Adrenal gland (tissue), 12 donors: ENCODE data around the gene ADARB2. TPM values are rescaled to one million over a fixed set of nuclear protein-coding genes. Genes with fewer than 3 reads are reported as not detected.

ENCODE experiments used
- DNase-seq, 7 donors: peaks; one replicate each; pipeline ENCODE4 v3.0.0-alpha.2; 2019 to 2020
- H3K27ac ChIP-seq, 5 donors: fragments of 200-600 bp; sonication (generic) in 4 of 5; 1 replicate in 3 of 5; 2 replicates in 2 of 5; pipeline versions ENCODE4 v1.5.1 to v1.8.0; 2016 to 2020; ENCODE audit warnings: mild to moderate bottlenecking in 1 of 5
- H3K27me3 ChIP-seq: fragments of 200-600 bp; 2 replicates; pipeline ENCODE4 v1.8.0; 2021
- H3K36me3 ChIP-seq, 2 donors: fragments of 200-600 bp; replicated peaks in 1 of 2; 1 replicate in 1 of 2; 2 replicates in 1 of 2; pipeline versions ENCODE4 v1.5.1 to v1.8.0; 2018 to 2022
- H3K4me1 ChIP-seq, 2 donors: fragments of 200-600 bp; replicated peaks in 1 of 2; 1 replicate in 1 of 2; 2 replicates in 1 of 2; pipeline versions ENCODE4 v1.5.1 to v1.8.0; 2018 to 2021
- H3K4me3 ChIP-seq, 4 donors: fragments of 200-600 bp; sonication (generic) in 3 of 4; one replicate each; pipeline ENCODE4 v1.5.1; 2016 to 2018
- H3K9me3 ChIP-seq, 3 donors: fragments of 200-600 bp; sonication (generic) in 1 of 3; replicated peaks in 1 of 3; 1 replicate in 2 of 3; 2 replicates in 1 of 3; pipeline versions ENCODE4 v1.5.1 to v1.8.0; 2016 to 2021
- POLR2A ChIP-seq, 2 donors: fragments of 450-650 bp; IDR thresholded peaks; one replicate each; pipeline ENCODE4 v1.6.1; 2017; ENCODE audit warnings: antibody characterized with exemption in 2 of 2, mild to moderate bottlenecking in 2 of 2, moderate library complexity in 1 of 2
- WGBS, 4 donors: extraction: QIAGEN DNeasy Blood & Tissue Kit in 2 of 4; methylation state at CpG; one replicate each; pipeline versions ENCODE4 v1.1.5 to v1.1.7; 2013 to 2017; 5-methylcytosine and 5-hydroxymethylcytosine counted together
- intact Hi-C, 2 donors: fragments of 100-400 bp; cut with DNase I; formaldehyde crosslinking; loops; one replicate each; pipeline versions ENCODE4 v1.14.1 to v1.15.0; 2022 to 2023
- polyA plus RNA-seq, 3 donors: library from polyadenylated mRNA; stranded (reverse); fragments of 200-250 nt in 2 of 3; fragments of 350-450 nt in 1 of 3; fragmentation: Illumina TruSeq in 1 of 3; extraction: RNeasy Lipid Tissue Mini Kit (QIAGEN cat#74804) in 1 of 3; gene quantifications; one replicate each; pipeline ENCODE4 v1.2.3, GENCODE V29; 2013 to 2014
- total RNA-seq, 9 donors: library from RNA; depleted of rRNA in 4 of 9; stranded (reverse); fragments of >200 nt in 4 of 9; fragments of 120-200 nt in 1 of 9; fragmentation: NEBNext Ultra II Directional in 1 of 9; extraction: Animal tissue kit (Norgen Biotek cat#: 25700) in 1 of 9; gene quantifications; one replicate each; pipeline versions ENCODE4 v1.1.0 to v1.2.4, GENCODE V29; 2013 to 2023
- TF ChIP-seq, protein P1 (sequence below), 6 experiments: fragments of 450-650 bp in 4 of 6; fragments of 200-600 bp in 2 of 6; sonication (generic) in 1 of 6; IDR thresholded peaks; 1 replicate in 5 of 6; 2 replicates in 1 of 6; pipeline versions ENCODE4 v1.5.1 to v1.8.0; 2016 to 2021; ENCODE audit warnings: antibody characterized with exemption in 6 of 6, mild to moderate bottlenecking in 2 of 6, moderate library complexity in 1 of 6
- donor health status: healthy with polysubstance abuse.
- donor health status: Bipolar disorder and iron deficiency.
- donor health status: DM: yes; HTN: yes; CAD: no.
- donor health status: DM: no; HTN: no; CAD: no.
- donor health status: DM: no; HTN: no; CAD: no.
- donor health status: DM: yes; HTN: yes; CAD: no.

Gene ADARB2
- total and polyA plus RNA-seq, 12 donors: 0.14 to 3.1 (median 0.91) TPM

DNA sequence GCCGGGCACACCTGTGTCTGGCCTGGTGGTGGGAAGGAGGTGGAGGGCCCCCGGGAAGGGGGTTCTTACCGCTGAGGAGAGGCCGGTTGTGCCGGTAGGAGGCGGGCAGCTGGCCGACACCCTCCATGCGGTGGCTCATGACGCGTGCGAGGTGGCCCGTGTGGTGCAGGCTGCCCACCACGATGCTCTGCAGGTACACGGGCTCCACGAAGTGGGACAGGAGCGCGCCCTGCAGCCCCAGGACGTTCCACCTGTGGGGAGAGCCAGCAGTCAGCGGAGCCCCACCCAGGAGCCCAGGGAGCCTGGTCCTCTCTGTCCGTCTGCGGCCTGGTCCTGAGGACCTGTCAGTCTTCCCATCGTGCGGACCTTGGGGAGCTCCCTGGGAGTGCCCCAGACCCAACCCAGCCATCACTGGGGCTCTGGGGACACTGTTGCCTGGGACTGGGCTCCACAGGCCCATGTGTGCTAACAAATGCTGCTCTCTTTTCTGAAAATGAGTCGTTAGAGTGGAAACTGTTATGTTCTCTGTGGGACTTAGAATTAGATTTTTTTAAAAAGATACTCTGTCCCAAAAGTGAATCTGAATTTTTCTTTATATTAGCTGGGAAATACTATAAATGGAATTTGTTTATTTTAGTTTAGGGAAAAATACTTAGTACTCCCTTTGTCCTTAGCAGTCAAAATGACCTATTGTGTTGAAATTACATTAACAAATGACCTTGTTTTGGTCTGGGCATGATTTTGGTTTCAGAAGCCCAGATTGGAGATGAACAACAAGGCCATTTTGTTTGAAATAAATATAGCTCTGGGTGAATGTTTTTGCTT, 537.2 kb downstream of the ADARB2 start:
- H3K27me3 ChIP-seq: no peaks in the 10 kb centered on the region
- no peak overlapping the region for H3K27ac ChIP-seq
- TF ChIP-seq, protein P1, sequence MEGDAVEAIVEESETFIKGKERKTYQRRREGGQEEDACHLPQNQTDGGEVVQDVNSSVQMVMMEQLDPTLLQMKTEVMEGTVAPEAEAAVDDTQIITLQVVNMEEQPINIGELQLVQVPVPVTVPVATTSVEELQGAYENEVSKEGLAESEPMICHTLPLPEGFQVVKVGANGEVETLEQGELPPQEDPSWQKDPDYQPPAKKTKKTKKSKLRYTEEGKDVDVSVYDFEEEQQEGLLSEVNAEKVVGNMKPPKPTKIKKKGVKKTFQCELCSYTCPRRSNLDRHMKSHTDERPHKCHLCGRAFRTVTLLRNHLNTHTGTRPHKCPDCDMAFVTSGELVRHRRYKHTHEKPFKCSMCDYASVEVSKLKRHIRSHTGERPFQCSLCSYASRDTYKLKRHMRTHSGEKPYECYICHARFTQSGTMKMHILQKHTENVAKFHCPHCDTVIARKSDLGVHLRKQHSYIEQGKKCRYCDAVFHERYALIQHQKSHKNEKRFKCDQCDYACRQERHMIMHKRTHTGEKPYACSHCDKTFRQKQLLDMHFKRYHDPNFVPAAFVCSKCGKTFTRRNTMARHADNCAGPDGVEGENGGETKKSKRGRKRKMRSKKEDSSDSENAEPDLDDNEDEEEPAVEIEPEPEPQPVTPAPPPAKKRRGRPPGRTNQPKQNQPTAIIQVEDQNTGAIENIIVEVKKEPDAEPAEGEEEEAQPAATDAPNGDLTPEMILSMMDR (IDR thresholded peaks at IDR 0.05): no peak
- no peak for TF ChIP-seq POLR2A (IDR thresholded peaks at IDR 0.05)
- WGBS, 4 donors: 78 to 94% (median 91%) methylated on average over 2 to 24 of the region's 24 CpGs
- intact Hi-C loops: no loop called here
- no peaks in the 10 kb centered on the region for H3K4me1 ChIP-seq
- H3K4me3 ChIP-seq: no peak overlapping the region
- no peaks in the 10 kb centered on the region for H3K36me3 ChIP-seq
- no peaks in the 10 kb centered on the region for H3K9me3 ChIP-seq
- peak in 1 of 7 donors; percentile 31 for DNase-seq

DNA sequence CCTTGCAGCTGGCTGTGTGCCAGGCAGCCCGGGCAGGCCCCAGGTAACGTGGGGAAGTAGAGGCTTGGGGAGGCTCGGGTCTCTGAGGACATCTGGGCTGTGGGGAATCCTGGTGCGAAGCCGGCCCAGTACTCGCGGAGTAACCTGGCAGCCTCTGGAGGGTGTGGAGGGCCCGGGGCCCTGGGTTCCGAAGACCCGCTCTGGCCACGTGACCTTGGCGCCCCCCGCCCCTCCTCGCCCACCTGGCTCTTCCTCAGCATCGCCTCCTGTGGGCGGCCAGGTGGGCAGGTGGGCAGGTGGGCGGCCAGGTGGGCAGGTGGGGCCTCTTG, 538.0 kb downstream of the ADARB2 start:
- no peak overlapping the region for H3K27ac ChIP-seq

DNA sequence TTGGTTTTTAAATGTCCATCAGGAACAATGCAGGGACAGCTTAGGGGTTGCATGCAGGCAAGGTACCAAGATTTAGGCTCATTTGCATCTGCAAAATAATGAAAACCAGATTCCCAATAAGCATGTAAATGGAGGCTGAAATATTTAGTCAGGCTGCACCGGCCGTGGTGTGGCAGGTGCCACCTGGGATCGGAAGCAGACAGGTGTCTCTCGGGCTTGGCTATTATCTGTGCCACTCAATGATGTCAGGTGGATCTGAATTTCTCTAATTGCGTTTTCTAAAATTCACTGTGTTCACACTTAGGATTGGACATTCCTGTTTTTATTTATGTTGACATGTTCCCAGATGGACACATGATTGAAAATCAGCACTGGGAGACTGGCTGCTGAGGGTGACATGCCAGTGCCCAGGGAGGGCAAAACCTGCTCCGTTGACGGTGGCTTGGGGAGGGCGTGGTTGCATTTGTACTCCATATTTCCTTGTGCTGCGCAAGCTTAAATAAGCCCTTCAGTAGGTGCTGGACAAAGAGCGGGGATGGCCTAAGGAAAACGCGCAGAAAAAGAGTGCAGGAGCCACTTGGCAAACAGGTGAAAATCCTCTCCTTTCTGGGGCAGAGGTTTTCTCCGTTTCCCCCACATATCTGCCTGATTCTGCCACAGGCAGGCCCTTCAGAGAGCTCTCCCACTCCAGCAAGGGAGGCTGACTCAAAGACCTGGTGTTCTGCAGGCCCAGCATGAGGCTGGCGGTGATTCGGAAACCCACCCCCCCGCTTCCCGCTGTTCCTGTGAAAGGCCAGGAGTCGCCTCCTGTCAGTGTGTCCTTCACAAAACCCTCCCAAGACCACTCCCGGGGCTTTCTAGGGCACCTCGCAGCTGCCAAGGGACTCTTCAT, 538.6 kb downstream of the ADARB2 start:
- no peak overlapping the region for H3K27ac ChIP-seq
- WGBS, 4 donors: 66 to 84% (median 75%) methylated on average over 17 to 20 of the region's 20 CpGs
- DNase-seq: peak in 1 of 7 donors; percentile 21

More for the DNA sequence above, 538.0 kb downstream of the ADARB2 start:
- Histone ChIP-seq H3K36me3 (no peaks in the 10 kb centered on the region), H3K4me1 (no peaks in the 10 kb centered on the region), H3K9me3 (no peaks in the 10 kb centered on the region), H3K4me3 (no peak overlapping the region), H3K27me3 (no peaks in the 10 kb centered on the region)
- intact Hi-C loops: no loop called here
- no peak for TF ChIP-seq POLR2A (IDR thresholded peaks at IDR 0.05)
- TF ChIP-seq, protein P1 (IDR thresholded peaks at IDR 0.05): no peak
- WGBS, 4 donors: 20 to 80% (median 64%) methylated on average over 1 to 17 of the region's 17 CpGs
- peak in 1 of 7 donors; percentile 29 for DNase-seq

DNA sequence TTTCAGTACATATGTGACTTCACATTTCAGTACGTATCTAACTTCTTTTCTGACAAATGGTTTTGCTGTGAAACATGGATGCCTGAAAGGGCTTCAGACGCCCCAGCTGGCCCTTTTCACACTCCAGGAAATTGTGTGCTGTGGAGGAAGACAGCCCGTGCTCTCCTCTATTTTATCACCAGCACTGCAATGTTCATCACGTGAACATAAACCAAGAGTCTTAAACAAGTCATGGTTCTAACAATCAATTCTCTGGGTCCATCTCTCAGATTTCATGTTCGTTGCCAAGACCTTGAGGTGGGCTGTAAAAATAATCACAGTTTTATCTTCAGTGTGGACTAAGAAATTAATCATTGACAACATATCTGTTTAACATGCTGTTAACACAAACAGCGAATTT, 539.9 kb downstream of the ADARB2 start:
- peak in 1 of 7 donors; percentile 21 for DNase-seq
- no peaks in the 10 kb centered on the region for H3K4me1 ChIP-seq
- H3K36me3 ChIP-seq: no peaks in the 10 kb centered on the region
- WGBS, 4 donors: 47 to 57% (median 54%) methylated on average over 6 of the region's 6 CpGs
- H3K9me3 ChIP-seq: no peaks in the 10 kb centered on the region
- H3K27ac ChIP-seq: no peak overlapping the region
- intact Hi-C loops: no loop called here
- no peak overlapping the region for H3K4me3 ChIP-seq
- TF ChIP-seq POLR2A (IDR thresholded peaks at IDR 0.05): no peak
- TF ChIP-seq, protein P1 (IDR thresholded peaks at IDR 0.05): no peak
- H3K27me3 ChIP-seq: no peaks in the 10 kb centered on the region

More for the DNA sequence above, 538.6 kb downstream of the ADARB2 start:
- H3K27me3 ChIP-seq: no peaks in the 10 kb centered on the region
- no peaks in the 10 kb centered on the region for H3K4me1 ChIP-seq
- H3K36me3 ChIP-seq: no peaks in the 10 kb centered on the region
- intact Hi-C loops: no loop called here
- TF ChIP-seq POLR2A (IDR thresholded peaks at IDR 0.05): no peak
- TF ChIP-seq, protein P1 (IDR thresholded peaks at IDR 0.05): no peak
- H3K4me3 ChIP-seq: no peak overlapping the region
- H3K9me3 ChIP-seq: no peaks in the 10 kb centered on the region
